Measurements from ENCODE around the gene DISP2.

DISP2 gene

GRCh38 chr15:40322531-40323238, 35.3 kb upstream of the DISP2 start (continued):
- TF ChIP-seq ZNF248 (tag by site-specific recombination; IDR thresholded peaks at IDR 0.05) (no peak), ZFHX2 (tag by site-specific recombination; conservative IDR thresholded peaks at IDR 0.05) (no peak; the same call in 1 of the 2 replicates), ZBTB20 (tag by site-specific recombination; IDR thresholded peaks at IDR 0.05) (peak; percentile 77), WT1 (tag by site-specific recombination; IDR thresholded peaks at IDR 0.05) (peak; percentile 80), ZBTB48 (tag by site-specific recombination; IDR thresholded peaks at IDR 0.05) (peak; percentile 92), ZBTB17 (tag by site-specific recombination; IDR thresholded peaks at IDR 0.05) (peak; percentile 78), ZNF112 (tag by site-specific recombination; IDR thresholded peaks at IDR 0.05) (no peak), SP7 (tag by site-specific recombination; IDR thresholded peaks at IDR 0.05) (peak; percentile 76), ZNF785 (tag by site-specific recombination; IDR thresholded peaks at IDR 0.05) (no peak), ZNF692 (tag by site-specific recombination; IDR thresholded peaks at IDR 0.05) (no peak), ZNF837 (tag by site-specific recombination; IDR thresholded peaks at IDR 0.05) (no peak), PRDM1 (tag by site-specific recombination; IDR thresholded peaks at IDR 0.05) (peak; percentile 96), GFI1B (tag by site-specific recombination; IDR thresholded peaks at IDR 0.05) (no peak), PATZ1 (tag by site-specific recombination; IDR thresholded peaks at IDR 0.05) (peak; percentile 71), ZNF670 (tag by site-specific recombination; IDR thresholded peaks at IDR 0.05; ENCODE audit: low read depth) (no peak), SP2 (tag by site-specific recombination; IDR thresholded peaks at IDR 0.05) (peak; percentile 86), ZNF366 (tag by site-specific recombination; conservative IDR thresholded peaks at IDR 0.05) (peak; percentile 32; the same call in 1 of the 2 replicates), ZNF394 (tag by site-specific recombination; IDR thresholded peaks at IDR 0.05; ENCODE audit: borderline replicate concordance) (no peak)
- TF ChIP-seq, protein P1, sequence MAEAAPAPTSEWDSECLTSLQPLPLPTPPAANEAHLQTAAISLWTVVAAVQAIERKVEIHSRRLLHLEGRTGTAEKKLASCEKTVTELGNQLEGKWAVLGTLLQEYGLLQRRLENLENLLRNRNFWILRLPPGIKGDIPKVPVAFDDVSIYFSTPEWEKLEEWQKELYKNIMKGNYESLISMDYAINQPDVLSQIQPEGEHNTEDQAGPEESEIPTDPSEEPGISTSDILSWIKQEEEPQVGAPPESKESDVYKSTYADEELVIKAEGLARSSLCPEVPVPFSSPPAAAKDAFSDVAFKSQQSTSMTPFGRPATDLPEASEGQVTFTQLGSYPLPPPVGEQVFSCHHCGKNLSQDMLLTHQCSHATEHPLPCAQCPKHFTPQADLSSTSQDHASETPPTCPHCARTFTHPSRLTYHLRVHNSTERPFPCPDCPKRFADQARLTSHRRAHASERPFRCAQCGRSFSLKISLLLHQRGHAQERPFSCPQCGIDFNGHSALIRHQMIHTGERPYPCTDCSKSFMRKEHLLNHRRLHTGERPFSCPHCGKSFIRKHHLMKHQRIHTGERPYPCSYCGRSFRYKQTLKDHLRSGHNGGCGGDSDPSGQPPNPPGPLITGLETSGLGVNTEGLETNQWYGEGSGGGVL (tag by site-specific recombination; IDR thresholded peaks at IDR 0.05): peak; percentile 92
- TF ChIP-seq, protein P2, sequence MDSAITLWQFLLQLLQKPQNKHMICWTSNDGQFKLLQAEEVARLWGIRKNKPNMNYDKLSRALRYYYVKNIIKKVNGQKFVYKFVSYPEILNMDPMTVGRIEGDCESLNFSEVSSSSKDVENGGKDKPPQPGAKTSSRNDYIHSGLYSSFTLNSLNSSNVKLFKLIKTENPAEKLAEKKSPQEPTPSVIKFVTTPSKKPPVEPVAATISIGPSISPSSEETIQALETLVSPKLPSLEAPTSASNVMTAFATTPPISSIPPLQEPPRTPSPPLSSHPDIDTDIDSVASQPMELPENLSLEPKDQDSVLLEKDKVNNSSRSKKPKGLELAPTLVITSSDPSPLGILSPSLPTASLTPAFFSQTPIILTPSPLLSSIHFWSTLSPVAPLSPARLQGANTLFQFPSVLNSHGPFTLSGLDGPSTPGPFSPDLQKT (IDR thresholded peaks at IDR 0.05; ENCODE audit: borderline replicate concordance, low read depth, low read length): no peak
- TF ChIP-seq, protein P3, sequence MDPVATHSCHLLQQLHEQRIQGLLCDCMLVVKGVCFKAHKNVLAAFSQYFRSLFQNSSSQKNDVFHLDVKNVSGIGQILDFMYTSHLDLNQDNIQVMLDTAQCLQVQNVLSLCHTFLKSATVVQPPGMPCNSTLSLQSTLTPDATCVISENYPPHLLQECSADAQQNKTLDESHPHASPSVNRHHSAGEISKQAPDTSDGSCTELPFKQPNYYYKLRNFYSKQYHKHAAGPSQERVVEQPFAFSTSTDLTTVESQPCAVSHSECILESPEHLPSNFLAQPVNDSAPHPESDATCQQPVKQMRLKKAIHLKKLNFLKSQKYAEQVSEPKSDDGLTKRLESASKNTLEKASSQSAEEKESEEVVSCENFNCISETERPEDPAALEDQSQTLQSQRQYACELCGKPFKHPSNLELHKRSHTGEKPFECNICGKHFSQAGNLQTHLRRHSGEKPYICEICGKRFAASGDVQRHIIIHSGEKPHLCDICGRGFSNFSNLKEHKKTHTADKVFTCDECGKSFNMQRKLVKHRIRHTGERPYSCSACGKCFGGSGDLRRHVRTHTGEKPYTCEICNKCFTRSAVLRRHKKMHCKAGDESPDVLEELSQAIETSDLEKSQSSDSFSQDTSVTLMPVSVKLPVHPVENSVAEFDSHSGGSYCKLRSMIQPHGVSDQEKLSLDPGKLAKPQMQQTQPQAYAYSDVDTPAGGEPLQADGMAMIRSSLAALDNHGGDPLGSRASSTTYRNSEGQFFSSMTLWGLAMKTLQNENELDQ (tag by site-specific recombination; IDR thresholded peaks at IDR 0.05; ENCODE audit: low read depth): no peak
- TF ChIP-seq, protein P4, sequence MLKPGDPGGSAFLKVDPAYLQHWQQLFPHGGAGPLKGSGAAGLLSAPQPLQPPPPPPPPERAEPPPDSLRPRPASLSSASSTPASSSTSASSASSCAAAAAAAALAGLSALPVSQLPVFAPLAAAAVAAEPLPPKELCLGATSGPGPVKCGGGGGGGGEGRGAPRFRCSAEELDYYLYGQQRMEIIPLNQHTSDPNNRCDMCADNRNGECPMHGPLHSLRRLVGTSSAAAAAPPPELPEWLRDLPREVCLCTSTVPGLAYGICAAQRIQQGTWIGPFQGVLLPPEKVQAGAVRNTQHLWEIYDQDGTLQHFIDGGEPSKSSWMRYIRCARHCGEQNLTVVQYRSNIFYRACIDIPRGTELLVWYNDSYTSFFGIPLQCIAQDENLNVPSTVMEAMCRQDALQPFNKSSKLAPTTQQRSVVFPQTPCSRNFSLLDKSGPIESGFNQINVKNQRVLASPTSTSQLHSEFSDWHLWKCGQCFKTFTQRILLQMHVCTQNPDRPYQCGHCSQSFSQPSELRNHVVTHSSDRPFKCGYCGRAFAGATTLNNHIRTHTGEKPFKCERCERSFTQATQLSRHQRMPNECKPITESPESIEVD (tag by site-specific recombination; IDR thresholded peaks at IDR 0.05): no peak

All from HEK293 (cell line).